ENCODE measurements around the gene PRICKLE1.

DNA sequence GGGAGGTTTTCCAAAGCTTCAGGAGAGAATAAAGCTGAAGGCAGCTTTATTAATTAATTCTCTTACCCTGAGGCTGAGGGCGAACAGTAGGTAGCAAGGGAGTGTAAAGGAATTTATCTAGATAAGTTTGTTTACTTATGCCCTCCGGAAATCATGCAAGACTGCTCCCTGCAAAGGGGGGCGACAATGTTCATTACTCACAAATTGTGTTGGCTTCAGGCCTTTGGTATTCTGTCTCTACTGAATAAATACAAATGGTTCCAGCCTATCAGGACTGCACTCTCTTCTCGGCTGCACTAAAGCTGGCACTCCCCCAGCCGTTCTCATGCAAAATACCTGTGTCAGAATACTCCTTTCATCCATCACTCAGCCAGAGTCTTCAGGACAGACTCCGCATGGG lies 142.8 kb downstream of the PRICKLE1 start:
- no peak for TF ChIP-seq POLR2A (IDR thresholded peaks at IDR 0.05)
- TF ChIP-seq, protein P1, sequence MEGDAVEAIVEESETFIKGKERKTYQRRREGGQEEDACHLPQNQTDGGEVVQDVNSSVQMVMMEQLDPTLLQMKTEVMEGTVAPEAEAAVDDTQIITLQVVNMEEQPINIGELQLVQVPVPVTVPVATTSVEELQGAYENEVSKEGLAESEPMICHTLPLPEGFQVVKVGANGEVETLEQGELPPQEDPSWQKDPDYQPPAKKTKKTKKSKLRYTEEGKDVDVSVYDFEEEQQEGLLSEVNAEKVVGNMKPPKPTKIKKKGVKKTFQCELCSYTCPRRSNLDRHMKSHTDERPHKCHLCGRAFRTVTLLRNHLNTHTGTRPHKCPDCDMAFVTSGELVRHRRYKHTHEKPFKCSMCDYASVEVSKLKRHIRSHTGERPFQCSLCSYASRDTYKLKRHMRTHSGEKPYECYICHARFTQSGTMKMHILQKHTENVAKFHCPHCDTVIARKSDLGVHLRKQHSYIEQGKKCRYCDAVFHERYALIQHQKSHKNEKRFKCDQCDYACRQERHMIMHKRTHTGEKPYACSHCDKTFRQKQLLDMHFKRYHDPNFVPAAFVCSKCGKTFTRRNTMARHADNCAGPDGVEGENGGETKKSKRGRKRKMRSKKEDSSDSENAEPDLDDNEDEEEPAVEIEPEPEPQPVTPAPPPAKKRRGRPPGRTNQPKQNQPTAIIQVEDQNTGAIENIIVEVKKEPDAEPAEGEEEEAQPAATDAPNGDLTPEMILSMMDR (IDR thresholded peaks at IDR 0.05) = no peak
